ENCODE measurements around the gene MYO15B. TPM values are rescaled to one million over a fixed set of nuclear protein-coding genes. Genes with fewer than 3 reads are reported as not detected.

Gene MYO15B
- total and polyA plus RNA-seq, 2 of the 4 experiments (the other 2 are of a cell fraction), result 0.18 to 0.65 TPM

DNA sequence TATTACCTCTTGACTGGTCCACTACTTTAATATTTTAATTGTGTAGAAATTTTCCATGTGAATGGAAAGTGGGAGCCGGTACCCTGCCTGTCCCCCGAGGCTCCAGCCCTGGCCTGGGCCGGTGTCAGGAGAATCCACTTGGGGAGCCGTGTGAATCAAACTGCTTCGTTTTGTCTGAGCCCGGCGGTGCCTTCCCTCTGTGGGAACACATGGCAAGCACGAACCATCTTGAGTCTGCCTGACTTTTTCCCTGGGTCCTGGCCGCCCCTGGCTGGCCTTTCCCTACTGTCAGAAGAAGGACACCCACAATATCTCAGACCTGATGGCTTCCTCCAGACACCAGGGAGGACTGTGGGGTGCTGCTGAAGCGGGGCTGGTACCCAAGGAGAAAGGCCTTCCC, 12.4 kb upstream of the MYO15B start:
- TF ChIP-seq USF2 (IDR thresholded peaks at IDR 0.05; ENCODE audit: low read depth, low read length), result no peak
- TF ChIP-seq MXI1 (IDR thresholded peaks at IDR 0.05; ENCODE audit: borderline replicate concordance, low read depth, low read length), result no peak
- TF ChIP-seq CHD1 (IDR thresholded peaks at IDR 0.05; ENCODE audit: low read depth, low read length), result no peak
- TF ChIP-seq MAZ (IDR thresholded peaks at IDR 0.05; ENCODE audit: borderline replicate concordance, low read depth, low read length), result no peak
- no peak for TF ChIP-seq POLR2A (IDR thresholded peaks at IDR 0.05; ENCODE audit: low read depth, low read length)
- no peak for TF ChIP-seq CEBPB (IDR thresholded peaks at IDR 0.05; ENCODE audit: low read depth, low read length)
- TF ChIP-seq FOS (IDR thresholded peaks at IDR 0.05; ENCODE audit: low read depth, low read length), result no peak
- no peak for TF ChIP-seq CTCF (conservative IDR thresholded peaks at IDR 0.05; ENCODE audit: low read depth, low read length)
- no peak for TF ChIP-seq RAD21 (IDR thresholded peaks at IDR 0.05; ENCODE audit: low read length)
- no peak for TF ChIP-seq NFE2L2 (IDR thresholded peaks at IDR 0.05; ENCODE audit: low read depth, low read length)
- TF ChIP-seq RFX5 (IDR thresholded peaks at IDR 0.05; ENCODE audit: low read depth, low read length), result no peak
- no peak for TF ChIP-seq MAFK (IDR thresholded peaks at IDR 0.05; ENCODE audit: low read depth, low read length)
- TF ChIP-seq ELK1 (IDR thresholded peaks at IDR 0.05; ENCODE audit: borderline replicate concordance, low read depth, low read length), result no peak
- TF ChIP-seq RCOR1 (IDR thresholded peaks at IDR 0.05; ENCODE audit: insufficient replicate concordance, low read length), result no peak
- no peak for TF ChIP-seq SMC3 (IDR thresholded peaks at IDR 0.05; ENCODE audit: low read depth, low read length)
- TF ChIP-seq BHLHE40 (IDR thresholded peaks at IDR 0.05; ENCODE audit: low read depth, low read length), result no peak
- Histone ChIP-seq H3K4ac (ENCODE audit: low read depth, low read length) (no peak overlapping the region), H2BK20ac (ENCODE audit: low read depth, low read length) (no peak overlapping the region), H2BK15ac (ENCODE audit: low read depth, low read length) (no peak overlapping the region), H3K79me1 (ENCODE audit: low read depth in 1 of 2, low read length in 2 of 2) (no peaks in the 10 kb centered on the region), H3K36me3 (ENCODE audit: control insufficient read depth, insufficient read depth, low read length) (no peaks in the 10 kb centered on the region), H3K18ac (ENCODE audit: low read depth, low read length) (no peak overlapping the region), H2AK5ac (ENCODE audit: low read depth, low read length) (no peak overlapping the region), H4K5ac (ENCODE audit: low read depth, low read length) (no peak overlapping the region), H2AK9ac (replicated peaks; ENCODE audit: low read depth, low read length, poor library complexity) (no peak overlapping the region), H3K27me3 (ENCODE audit: control insufficient read depth, insufficient read depth, low read length) (peaks cover 10% of the 10 kb centered on the region; the same call in 1 of the 2 replicates), H3K14ac (replicated peaks; ENCODE audit: low read depth, low read length) (no peak overlapping the region), H3K9me3 (ENCODE audit: control insufficient read depth, insufficient read depth, low read length) (no peaks in the 10 kb centered on the region), H3K56ac (ENCODE audit: extremely low read depth, insufficient read depth, low read length) (no peak overlapping the region), H2AFZ (replicated peaks; ENCODE audit: low read length, poor library complexity) (no peak overlapping the region), H3K4me3 (ENCODE audit: insufficient read depth, low read depth, low read length) (no peak overlapping the region), H4K20me1 (ENCODE audit: insufficient read depth, low read length) (no peaks in the 10 kb centered on the region), H3K23ac (ENCODE audit: low read depth, low read length) (no peak overlapping the region), H3K4me2 (ENCODE audit: low read depth, low read length) (no peak overlapping the region), H3K9me1 (ENCODE audit: insufficient read depth, low read length) (no peaks in the 10 kb centered on the region), H3K27ac (ENCODE audit: insufficient read depth, low read length) (no peak overlapping the region), H3K9ac (ENCODE audit: low read depth, low read length) (no peak overlapping the region), H4K91ac (ENCODE audit: insufficient read depth, low read depth, low read length) (no peak overlapping the region), H2BK120ac (ENCODE audit: low read depth, low read length) (no peak overlapping the region), H2BK5ac (ENCODE audit: low read depth, low read length, poor library complexity, severe bottlenecking) (no peak overlapping the region), H3K4me1 (ENCODE audit: control insufficient read depth, insufficient read depth, low read length) (no peaks in the 10 kb centered on the region), H4K8ac (ENCODE audit: low read depth in 2 of 2, low read length in 2 of 2) (no peak overlapping the region)
- intact Hi-C loops (cut with micrococcal nuclease), result no loop called here
- BruUV-seq (replicated peaks), result no TSS peak
- ATAC-seq (ENCODE audit: low read depth) (no peak), DNase-seq (no peak)
- WGBS, 2 experiments (ENCODE audit: extremely low coverage in 2 of 2, insufficient read length in 1 of 2), result 83% methylated on average over 5 of the region's 10 CpGs; no CpG with 5 or more reads in 1 of the 2 experiments
- POLR2A ChIA-PET (ENCODE audit: unreplicated experiment), result no interaction called here
- dilution Hi-C loops (cut with HindIII; ENCODE audit: low sequenced_read_pairs, unreplicated experiment), result no loop called here
- in situ Hi-C loops (cut with MboI; ENCODE audit: low sequenced_read_pairs), result no loop called here
- CTCF ChIA-PET, result no interaction called here

Measured in IMR-90 (cell line).